Stimulated activated CD4-positive, alpha-beta T cell treated with anti-CD3 and anti-CD28 coated beads, Interleukin-1b, Interleukin-23, amount 100 ng/mL, for 4 hours (primary cell): ENCODE results near the gene KCNK17.
A peak's percentile ranks its signal among the peaks of the same experiment; 100 is the strongest.

ENCODE experiments used
- DNase-seq, 2 donors: peaks; one replicate each; pipeline ENCODE4 v3.0.0-alpha.2; 2020; ENCODE audit warnings: low read depth in 2 of 2

KCNK17 gene

GRCh38 chr6:39314273-39314795 is at the start of gene KCNK17:
Gene KCNK17, minus strand, starts transcription at chr6:39314419. Its CDS starts 99 bp downstream, at chr6:39314320.
- no peak for DNase-seq

- no peak for DNase-seq
Observed at GRCh38 chr6:39363280-39363679, 49.1 kb upstream of the KCNK17 start.

- no peak for DNase-seq
Observed at GRCh38 chr6:39362487-39362865, 48.3 kb upstream of the KCNK17 start.

GRCh38 chr6:39361657-39362486 is 47.7 kb upstream of the KCNK17 start:
- DNase-seq: peak; percentile 13 to 35

GRCh38 chr6:39360378-39360777 is 46.2 kb upstream of the KCNK17 start:
- no peak for DNase-seq

GRCh38 chr6:39357998-39358686 is 43.9 kb upstream of the KCNK17 start:
- DNase-seq: no peak

GRCh38 chr6:39353698-39354315 is 39.6 kb upstream of the KCNK17 start:
- no peak for DNase-seq

GRCh38 chr6:39350723-39351505 is 36.7 kb upstream of the KCNK17 start:
- DNase-seq: no peak

GRCh38 chr6:39348740-39349139 is 34.5 kb upstream of the KCNK17 start:
- DNase-seq: no peak

- DNase-seq: peak; percentile 30 to 53
Observed at GRCh38 chr6:39347906-39348585, 33.8 kb upstream of the KCNK17 start.

- no peak for DNase-seq
Observed at GRCh38 chr6:39347206-39347605, 33.0 kb upstream of the KCNK17 start.

GRCh38 chr6:39344821-39345280 is 30.6 kb upstream of the KCNK17 start:
- no peak for DNase-seq

- no peak for DNase-seq
Observed at GRCh38 chr6:39343396-39343870, 29.2 kb upstream of the KCNK17 start.

- DNase-seq: no peak
Observed at GRCh38 chr6:39342692-39343395, 28.6 kb upstream of the KCNK17 start.

GRCh38 chr6:39341937-39342336 is 27.7 kb upstream of the KCNK17 start:
- DNase-seq: no peak

GRCh38 chr6:39341352-39341751 is 27.1 kb upstream of the KCNK17 start:
- DNase-seq: no peak

- DNase-seq: no peak
Observed at GRCh38 chr6:39339868-39340550, 25.8 kb upstream of the KCNK17 start.

- DNase-seq: no peak
Observed at GRCh38 chr6:39339096-39339867, 25.1 kb upstream of the KCNK17 start.

- DNase-seq: no peak
Observed at GRCh38 chr6:39338397-39338796, 24.2 kb upstream of the KCNK17 start.
